Effector memory CD8-positive, alpha-beta T cell (primary cell): ENCODE results near the gene NPTN.
A peak's percentile ranks its signal among the peaks of the same experiment; 100 is the strongest.

ENCODE experiments used
- ATAC-seq: fragments of 150-1000 bp; cut with Tn5 transposase; replicated peaks from 2 replicates; pipeline ENCODE4 v1.10.0; 2021; ENCODE audit warnings: mild to moderate bottlenecking, moderate library complexity
- DNase-seq, 3 experiments: peaks; one replicate each; pipeline ENCODE4 v3.0.0; 2021
- H3K27ac Mint-ChIP-seq, 2 donors: one replicate each; pipeline ENCODE4 v1.8.0; 2022; ENCODE audit warnings: mild to moderate bottlenecking in 2 of 2, mixed read lengths in 2 of 2, moderate library complexity in 2 of 2
- H3K27me3 Mint-ChIP-seq, 2 donors: one replicate each; pipeline ENCODE4 v1.8.0; 2022; ENCODE audit warnings: mixed read lengths in 2 of 2
- H3K36me3 Mint-ChIP-seq: one replicate; pipeline ENCODE4 v1.8.0; 2022; ENCODE audit warnings: mild to moderate bottlenecking, moderate library complexity, mixed read lengths; ENCODE audit not compliant: insufficient read depth
- H3K4me1 Mint-ChIP-seq, 2 donors: one replicate each; pipeline ENCODE4 v1.8.0; 2022; ENCODE audit warnings: low read depth in 2 of 2, mixed read lengths in 2 of 2
- H3K4me3 Mint-ChIP-seq, 2 donors: one replicate each; pipeline ENCODE4 v1.8.0; 2022; ENCODE audit warnings: mild to moderate bottlenecking in 2 of 2, mixed read lengths in 2 of 2, moderate library complexity in 2 of 2
- H3K9me3 Mint-ChIP-seq, 2 donors: one replicate each; pipeline ENCODE4 v1.8.0; 2022; ENCODE audit warnings: mixed read lengths in 2 of 2
- total RNA-seq, 9 experiments: gene quantifications; one replicate each; lab custom pipeline; 2026; lab: John Stamatoyannopoulos, UW

Gene NPTN
- total RNA-seq, result 21.5 to 78.1 (median 45.3) reads per million in 9 experiments

GRCh38 chr15:73633111-73633990 is at the start of gene NPTN:
NPTN (minus strand) TSS chr15:73633389; CDS start chr15:73633215, 174 bp downstream.
- H3K9me3 Mint-ChIP-seq, result no peaks in the 10 kb centered on the region
- peak within 1 kb of the TSS; percentile 73 to 84 for H3K4me3 Mint-ChIP-seq
- peaks cover 39 to 49% of the 10 kb centered on the region in 2 donors for H3K4me1 Mint-ChIP-seq
- DNase-seq (peak; percentile 98), ATAC-seq (peak; percentile 88)
- H3K27ac Mint-ChIP-seq, result peak within 1 kb of the TSS; percentile 82 to 97
- peaks cover 14 to 20% of the 10 kb centered on the region in 2 donors for H3K27me3 Mint-ChIP-seq
- peaks cover 2% of the 10 kb centered on the region for H3K36me3 Mint-ChIP-seq

- DNase-seq (no peak), ATAC-seq (no peak)
- Mint-ChIP-seq H3K9me3 (no peaks in the 10 kb centered on the region), H3K27ac (no peak overlapping the region), H3K4me3 (no peak overlapping the region), H3K4me1 (peaks cover 0 to 13% of the 10 kb centered on the region in 2 donors), H3K36me3 (peaks cover 3% of the 10 kb centered on the region), H3K27me3 (peaks cover 52 to 74% of the 10 kb centered on the region in 2 donors)
Measured at GRCh38 chr15:73682600-73683090, 49.5 kb upstream of the NPTN start.

DNA sequence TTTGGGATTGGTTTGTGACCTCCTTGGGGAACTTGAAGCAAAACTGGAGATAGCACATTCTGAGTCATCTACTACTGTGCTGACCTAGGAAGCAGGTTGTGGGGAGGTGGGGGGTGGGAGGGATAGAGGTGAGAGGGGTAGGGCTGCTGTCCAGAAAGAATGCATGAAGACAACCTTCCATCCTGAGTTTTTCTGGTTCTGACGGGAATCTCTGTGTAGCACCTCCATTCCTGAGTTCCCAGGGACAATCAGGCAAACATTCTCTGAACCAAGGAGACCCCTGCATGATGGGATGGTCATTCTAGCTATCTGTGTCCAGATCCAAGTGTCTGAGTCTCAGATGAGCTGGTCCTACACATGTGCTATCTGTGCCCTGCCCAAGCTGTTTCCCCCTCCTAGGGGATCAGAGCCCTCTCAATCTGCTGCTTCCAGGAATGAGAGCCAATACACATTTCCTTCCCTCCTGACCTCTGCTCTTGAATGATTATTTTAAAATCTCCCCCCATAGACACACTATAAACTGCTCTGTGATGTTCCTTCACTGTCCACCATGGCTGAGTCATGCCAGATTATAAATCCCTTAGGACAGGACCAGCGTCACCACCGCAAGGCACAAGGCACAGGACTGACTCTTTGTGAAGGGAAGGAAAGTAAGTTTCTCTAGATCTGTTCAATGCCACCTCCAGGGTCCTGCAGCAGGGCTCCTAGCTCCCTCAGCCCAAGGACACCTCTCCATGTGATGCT is 48.8 kb upstream of the NPTN start:
- H3K4me1 Mint-ChIP-seq, result peaks cover 0 to 13% of the 10 kb centered on the region in 2 donors
- DNase-seq (no peak), ATAC-seq (no peak)
- H3K9me3 Mint-ChIP-seq, result no peaks in the 10 kb centered on the region
- H3K4me3 Mint-ChIP-seq, result no peak overlapping the region
- H3K36me3 Mint-ChIP-seq, result peaks cover 3% of the 10 kb centered on the region
- peaks cover 49 to 68% of the 10 kb centered on the region in 2 donors for H3K27me3 Mint-ChIP-seq
- no peak overlapping the region for H3K27ac Mint-ChIP-seq

DNA sequence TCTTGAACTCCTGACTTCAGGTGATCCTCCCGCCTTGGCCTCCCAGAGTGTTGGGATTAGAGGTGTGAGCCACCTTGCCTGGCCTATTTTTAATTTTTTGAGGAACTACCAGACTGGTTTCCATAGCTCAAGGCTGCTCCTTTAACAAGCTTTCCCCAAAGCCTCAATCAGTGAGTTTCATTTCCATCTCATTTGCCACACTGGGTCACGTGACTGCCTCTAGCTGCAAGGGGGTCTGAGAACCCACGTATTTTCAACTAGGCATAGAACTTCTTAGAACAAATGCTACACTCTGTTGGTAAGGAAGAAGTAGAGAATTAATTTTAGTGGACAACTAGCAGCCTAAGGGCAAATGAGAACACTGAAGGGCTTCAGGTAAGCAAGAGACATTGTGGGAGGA is 47.9 kb upstream of the NPTN start:
- Mint-ChIP-seq H3K4me1 (peaks cover 0 to 13% of the 10 kb centered on the region in 2 donors), H3K9me3 (no peaks in the 10 kb centered on the region), H3K36me3 (peaks cover 3% of the 10 kb centered on the region), H3K4me3 (no peak overlapping the region), H3K27ac (no peak overlapping the region), H3K27me3 (peaks cover 39 to 58% of the 10 kb centered on the region in 2 donors)
- ATAC-seq (no peak), DNase-seq (no peak)

GRCh38 chr15:73680549-73680948 is 47.4 kb upstream of the NPTN start:
- H3K9me3 Mint-ChIP-seq, result no peaks in the 10 kb centered on the region
- H3K4me1 Mint-ChIP-seq, result peaks cover 0 to 13% of the 10 kb centered on the region in 2 donors
- no peak for DNase-seq
- no peak overlapping the region for H3K4me3 Mint-ChIP-seq
- ATAC-seq, result no peak
- H3K27me3 Mint-ChIP-seq, result peaks cover 34 to 53% of the 10 kb centered on the region in 2 donors
- H3K36me3 Mint-ChIP-seq, result peaks cover 3% of the 10 kb centered on the region
- H3K27ac Mint-ChIP-seq, result no peak overlapping the region

DNA sequence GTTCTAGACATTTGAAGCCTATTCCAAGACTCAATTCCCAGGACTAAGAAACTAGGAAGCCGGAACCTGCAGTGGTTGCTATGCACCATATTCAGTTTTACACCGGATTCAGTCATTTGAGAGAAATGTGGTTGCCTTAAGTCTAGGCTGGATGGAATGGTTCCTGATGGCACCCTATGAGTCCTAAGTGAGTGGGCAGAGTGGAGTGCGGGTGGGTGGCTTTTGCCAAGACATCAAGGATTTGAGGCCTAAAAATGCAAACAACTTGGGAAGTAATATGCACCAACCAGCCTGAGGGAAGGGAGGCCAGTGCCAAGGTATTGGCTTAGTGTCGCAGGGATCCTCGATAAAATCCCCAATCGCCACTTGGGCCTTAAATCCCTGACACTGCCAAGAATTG is 46.8 kb upstream of the NPTN start:
- Mint-ChIP-seq H3K27me3 (peaks cover 28 to 47% of the 10 kb centered on the region in 2 donors), H3K9me3 (no peaks in the 10 kb centered on the region), H3K4me1 (peaks cover 0 to 10% of the 10 kb centered on the region in 2 donors), H3K36me3 (peaks cover under 1% of the 10 kb centered on the region), H3K27ac (no peak overlapping the region), H3K4me3 (no peak overlapping the region)
- DNase-seq (no peak), ATAC-seq (no peak)

GRCh38 chr15:73679180-73679579 is 46.0 kb upstream of the NPTN start:
- H3K9me3 Mint-ChIP-seq, result no peaks in the 10 kb centered on the region

GRCh38 chr15:73678498-73678897 is 45.3 kb upstream of the NPTN start:
- Mint-ChIP-seq H3K27ac (no peak overlapping the region), H3K4me1 (peaks cover 0 to 4% of the 10 kb centered on the region in 2 donors), H3K27me3 (peaks cover 34 to 37% of the 10 kb centered on the region in 2 donors), H3K9me3 (no peaks in the 10 kb centered on the region), H3K4me3 (no peak overlapping the region), H3K36me3 (no peaks in the 10 kb centered on the region)
- no peak for ATAC-seq
- DNase-seq, result no peak

More at GRCh38 chr15:73679180-73679579, 46.0 kb upstream of the NPTN start:
- no peak overlapping the region for H3K4me3 Mint-ChIP-seq
- DNase-seq (no peak), ATAC-seq (no peak)
- peaks cover 32 to 43% of the 10 kb centered on the region in 2 donors for H3K27me3 Mint-ChIP-seq
- no peak overlapping the region for H3K27ac Mint-ChIP-seq
- no peaks in the 10 kb centered on the region for H3K36me3 Mint-ChIP-seq
- peaks cover 0 to 8% of the 10 kb centered on the region in 2 donors for H3K4me1 Mint-ChIP-seq

GRCh38 chr15:73677733-73678132 is 44.5 kb upstream of the NPTN start:
- ATAC-seq (no peak), DNase-seq (no peak)
- no peaks in the 10 kb centered on the region for H3K9me3 Mint-ChIP-seq
- peaks cover 29 to 34% of the 10 kb centered on the region in 2 donors for H3K27me3 Mint-ChIP-seq
- H3K36me3 Mint-ChIP-seq, result no peaks in the 10 kb centered on the region
- no peak overlapping the region for H3K4me3 Mint-ChIP-seq
- H3K27ac Mint-ChIP-seq, result no peak overlapping the region
- H3K4me1 Mint-ChIP-seq, result no peaks in the 10 kb centered on the region

- Mint-ChIP-seq H3K9me3 (no peaks in the 10 kb centered on the region), H3K4me3 (no peak overlapping the region), H3K27ac (no peak overlapping the region), H3K4me1 (no peaks in the 10 kb centered on the region), H3K27me3 (peaks cover 23 to 28% of the 10 kb centered on the region in 2 donors), H3K36me3 (no peaks in the 10 kb centered on the region)
- DNase-seq (peak; percentile 50 to 62 (median 56)), ATAC-seq (peak; percentile 41)
Measured at GRCh38 chr15:73677146-73677607, 44.0 kb upstream of the NPTN start.

GRCh38 chr15:73674587-73674986 is 41.4 kb upstream of the NPTN start:
- Mint-ChIP-seq H3K27ac (no peak overlapping the region), H3K27me3 (peaks cover 25 to 40% of the 10 kb centered on the region in 2 donors), H3K4me1 (no peaks in the 10 kb centered on the region), H3K9me3 (no peaks in the 10 kb centered on the region), H3K4me3 (no peak overlapping the region), H3K36me3 (no peaks in the 10 kb centered on the region)
- DNase-seq, result no peak
- no peak for ATAC-seq

- H3K27ac Mint-ChIP-seq, result no peak overlapping the region
- H3K27me3 Mint-ChIP-seq, result peaks cover 59 to 62% of the 10 kb centered on the region in 2 donors
- no peak for ATAC-seq
- H3K4me3 Mint-ChIP-seq, result no peak overlapping the region
- H3K9me3 Mint-ChIP-seq, result no peaks in the 10 kb centered on the region
- H3K36me3 Mint-ChIP-seq, result peaks cover 2% of the 10 kb centered on the region
- no peak for DNase-seq
- peaks cover 0 to 5% of the 10 kb centered on the region in 2 donors for H3K4me1 Mint-ChIP-seq
Measured at GRCh38 chr15:73660455-73660854, 27.3 kb upstream of the NPTN start.

- DNase-seq (no peak), ATAC-seq (no peak)
- H3K4me3 Mint-ChIP-seq, result no peak overlapping the region
- no peak overlapping the region for H3K27ac Mint-ChIP-seq
- H3K36me3 Mint-ChIP-seq, result peaks cover 2% of the 10 kb centered on the region
- peaks cover 61 to 67% of the 10 kb centered on the region in 2 donors for H3K27me3 Mint-ChIP-seq
- peaks cover 0 to 5% of the 10 kb centered on the region in 2 donors for H3K4me1 Mint-ChIP-seq
- no peaks in the 10 kb centered on the region for H3K9me3 Mint-ChIP-seq
Measured at GRCh38 chr15:73658645-73659044, 25.5 kb upstream of the NPTN start.
